Lung (tissue), 12 donors: ENCODE results near the gene JDP2. TPM values are rescaled to one million over a fixed set of nuclear protein-coding genes. Genes with fewer than 3 reads are reported as not detected.
"Not testable (repeated sequence)": the region's sequence is repeated elsewhere in the genome, so short reads cannot be mapped to it uniquely, and the experiment has no call there.

Experiments used
- ATAC-seq: fragments of 200-7000 bp; cut with Tn5 transposase; one replicate; pipeline ENCODE4 v1.9.1; 2020; ENCODE audit warnings: moderate number of reproducible peaks; ENCODE audit not compliant: insufficient read depth, low FRiP score
- DNase-seq, 3 donors: peaks; one replicate each; pipeline ENCODE4 v3.0.0-alpha.2; 2013 to 2017
- H3K27ac ChIP-seq, 2 donors: one replicate each; pipeline ENCODE4 v1.5.1; 2013; ENCODE audit warnings: mild to moderate bottlenecking in 2 of 2, moderate library complexity in 2 of 2, control low read depth in 1 of 2, inconsistent platforms in 1 of 2, low read depth in 1 of 2, low read length in 1 of 2
- H3K27me3 ChIP-seq, 3 donors: one replicate each; pipeline ENCODE4 v1.5.1; 2013; ENCODE audit warnings: low read length in 2 of 3; ENCODE audit not compliant: control insufficient read depth in 3 of 3, insufficient read depth in 3 of 3
- H3K36me3 ChIP-seq, 4 donors: one replicate each; pipeline ENCODE4 v1.5.1; 2013; ENCODE audit warnings: low read length in 4 of 4, mild to moderate bottlenecking in 1 of 4, moderate library complexity in 1 of 4; ENCODE audit not compliant: control insufficient read depth in 4 of 4, insufficient read depth in 4 of 4
- H3K4me1 ChIP-seq, 5 donors: one replicate each; pipeline ENCODE4 v1.5.1; 2013; ENCODE audit warnings: low read length in 5 of 5, mild to moderate bottlenecking in 2 of 5, moderate library complexity in 1 of 5; ENCODE audit not compliant: control insufficient read depth in 5 of 5, insufficient read depth in 5 of 5
- H3K4me3 ChIP-seq: one replicate; pipeline ENCODE4 v1.5.1; 2013; ENCODE audit warnings: mild to moderate bottlenecking, control low read depth, moderate library complexity
- H3K9ac ChIP-seq, 2 donors: one replicate each; pipeline ENCODE4 v1.5.1; 2013; ENCODE audit warnings: low read length in 2 of 2, control low read depth in 1 of 2; ENCODE audit not compliant: insufficient read depth in 1 of 2
- H3K9me3 ChIP-seq, 4 donors: one replicate each; pipeline ENCODE4 v1.5.1; 2013; ENCODE audit warnings: low read length in 3 of 4, mild to moderate bottlenecking in 1 of 4, moderate library complexity in 1 of 4; ENCODE audit not compliant: control insufficient read depth in 4 of 4, insufficient read depth in 3 of 4
- WGBS, 2 donors: extraction: QIAGEN DNeasy Blood & Tissue Kit; methylation state at CpG; one replicate each; pipeline ENCODE4 v1.1.7; 2013; 5-methylcytosine and 5-hydroxymethylcytosine counted together
- polyA plus RNA-seq, 2 donors: library from polyadenylated mRNA; stranded (reverse); fragments of 200-250 nt; gene quantifications; one replicate each; pipeline ENCODE4 v1.2.1, GENCODE V29; 2013
- total RNA-seq, 2 donors: library from RNA; depleted of rRNA in 1 of 2; stranded (reverse); fragments of >200 nt in 1 of 2; gene quantifications; one replicate each; pipeline ENCODE4 v1.2.1, GENCODE V29; 2014 to 2021
- TF ChIP-seq, protein P1 (sequence below): IDR thresholded peaks from 2 replicates; pipeline ENCODE4 v1.5.1; 2012; ENCODE audit warnings: mild to moderate bottlenecking; ENCODE audit errors: control extremely low read depth, extremely low read depth
- donor health status: control.
- donor health status: control.
- donor health status: Bipolar disorder and iron deficiency.
- donor health status: healthy.
- donor health status: DM: yes; HTN: yes; CAD: no.

Gene JDP2
- total and polyA plus RNA-seq, 4 donors, result 34.8 to 88.9 (median 57.7) TPM

DNA sequence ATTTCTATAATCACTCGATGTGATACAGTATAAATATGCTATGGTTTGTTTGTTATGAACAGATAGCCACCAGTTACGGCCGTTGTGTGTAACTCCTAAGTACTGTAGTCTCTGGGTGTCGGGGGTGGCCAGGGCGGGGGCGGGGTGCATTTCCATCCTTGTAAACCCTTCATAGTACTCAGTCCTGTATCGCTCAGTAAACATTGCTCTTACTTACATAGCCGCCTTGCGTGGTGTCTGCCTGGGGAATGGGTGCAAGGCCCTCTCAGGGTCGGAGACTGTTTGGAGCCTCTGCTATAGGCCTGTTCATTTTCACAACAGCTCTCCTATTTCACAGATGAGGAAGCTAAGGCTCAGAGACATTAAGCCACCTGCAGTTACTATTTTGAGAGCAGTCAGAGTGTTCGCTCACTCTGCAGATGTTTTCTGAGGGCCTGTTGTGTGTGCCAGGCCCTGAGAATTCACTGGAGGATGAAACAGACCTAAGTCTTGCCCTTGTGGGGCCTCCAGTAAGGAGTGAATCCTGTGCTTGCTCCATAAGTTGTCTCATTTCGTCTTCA is 42.5 kb downstream of the JDP2 start:
- H3K4me1 ChIP-seq, result peaks cover 0 to 5% (median 0%) of the 10 kb centered on the region in 5 donors
- no peak overlapping the region for H3K9ac ChIP-seq
- peak overlapping the region in 1 of 2 donors; percentile 34 for H3K27ac ChIP-seq
- H3K9me3 ChIP-seq, result no peaks in the 10 kb centered on the region
- no peaks in the 10 kb centered on the region for H3K27me3 ChIP-seq
- ATAC-seq (peak; percentile 58), DNase-seq (peak in 1 of 3 donors; percentile 29)
- no peak overlapping the region for H3K4me3 ChIP-seq
- 72 to 85% methylated on average over 12 of the region's 12 CpGs for WGBS, 2 donors
- TF ChIP-seq, protein P1, sequence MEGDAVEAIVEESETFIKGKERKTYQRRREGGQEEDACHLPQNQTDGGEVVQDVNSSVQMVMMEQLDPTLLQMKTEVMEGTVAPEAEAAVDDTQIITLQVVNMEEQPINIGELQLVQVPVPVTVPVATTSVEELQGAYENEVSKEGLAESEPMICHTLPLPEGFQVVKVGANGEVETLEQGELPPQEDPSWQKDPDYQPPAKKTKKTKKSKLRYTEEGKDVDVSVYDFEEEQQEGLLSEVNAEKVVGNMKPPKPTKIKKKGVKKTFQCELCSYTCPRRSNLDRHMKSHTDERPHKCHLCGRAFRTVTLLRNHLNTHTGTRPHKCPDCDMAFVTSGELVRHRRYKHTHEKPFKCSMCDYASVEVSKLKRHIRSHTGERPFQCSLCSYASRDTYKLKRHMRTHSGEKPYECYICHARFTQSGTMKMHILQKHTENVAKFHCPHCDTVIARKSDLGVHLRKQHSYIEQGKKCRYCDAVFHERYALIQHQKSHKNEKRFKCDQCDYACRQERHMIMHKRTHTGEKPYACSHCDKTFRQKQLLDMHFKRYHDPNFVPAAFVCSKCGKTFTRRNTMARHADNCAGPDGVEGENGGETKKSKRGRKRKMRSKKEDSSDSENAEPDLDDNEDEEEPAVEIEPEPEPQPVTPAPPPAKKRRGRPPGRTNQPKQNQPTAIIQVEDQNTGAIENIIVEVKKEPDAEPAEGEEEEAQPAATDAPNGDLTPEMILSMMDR, result no peak
- peaks cover 16 to 45% (median 27%) of the 10 kb centered on the region in 4 donors for H3K36me3 ChIP-seq

DNA sequence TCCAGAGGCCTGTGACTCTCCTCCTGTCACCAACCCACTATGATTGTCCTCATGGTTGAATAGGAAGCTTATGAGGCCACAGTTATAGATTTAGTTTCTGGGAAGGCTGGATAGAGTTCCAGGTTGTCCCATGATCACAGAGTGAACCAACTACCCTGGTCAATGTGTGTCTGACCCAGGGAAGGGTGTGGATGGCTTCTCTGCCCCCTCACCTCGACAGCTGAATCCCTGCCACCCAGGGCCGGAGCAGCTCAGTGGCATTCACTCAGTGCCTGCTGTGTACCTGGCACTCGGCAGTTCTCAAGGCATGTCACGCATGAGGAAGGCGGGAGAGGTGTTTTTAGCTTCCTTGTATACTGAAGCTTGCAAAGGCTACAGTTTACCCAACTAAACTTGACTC is 43.2 kb downstream of the JDP2 start:
- H3K4me3 ChIP-seq, result no peak overlapping the region
- ATAC-seq, result no peak
- no peak overlapping the region for H3K27ac ChIP-seq
- no peak overlapping the region for H3K9ac ChIP-seq
- H3K4me1 ChIP-seq, result peaks cover 0 to 5% (median 0%) of the 10 kb centered on the region in 5 donors
- H3K27me3 ChIP-seq, result no peaks in the 10 kb centered on the region
- H3K36me3 ChIP-seq, result peaks cover 16 to 42% (median 27%) of the 10 kb centered on the region in 4 donors
- TF ChIP-seq, protein P1, result no peak
- no peaks in the 10 kb centered on the region for H3K9me3 ChIP-seq
- no peak for DNase-seq
- WGBS, 2 donors, result 76 to 92% methylated on average over 5 of the region's 5 CpGs

DNA sequence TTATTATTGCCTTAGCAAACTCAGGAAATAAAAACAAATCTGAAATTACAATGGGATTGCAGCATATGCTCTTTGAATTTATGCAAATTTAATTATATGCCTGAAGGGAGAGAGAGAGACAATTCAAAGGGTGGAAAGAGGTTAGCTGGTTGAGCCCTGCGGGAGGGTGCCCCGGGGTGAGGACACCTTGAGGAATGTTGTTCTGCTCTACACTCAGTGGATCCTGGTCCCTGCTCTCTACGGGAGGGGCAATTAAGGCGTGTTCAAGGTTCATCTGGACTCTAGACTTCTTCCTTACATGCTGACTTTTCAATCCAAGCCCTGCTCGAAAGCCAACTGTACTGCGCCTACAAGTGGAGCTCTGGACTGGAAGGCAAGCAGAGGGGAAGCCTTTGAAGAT is 46.3 kb downstream of the JDP2 start:
- not testable (repeated sequence) for H3K4me1 ChIP-seq, H3K4me3 ChIP-seq, ATAC-seq, H3K27me3 ChIP-seq, DNase-seq, H3K9ac ChIP-seq, H3K9me3 ChIP-seq, H3K27ac ChIP-seq
- H3K36me3 ChIP-seq, result peaks cover 16 to 33% (median 27%) of the 10 kb centered on the region in 4 donors
- 82 to 86% methylated on average over 6 of the region's 6 CpGs for WGBS, 2 donors

DNA sequence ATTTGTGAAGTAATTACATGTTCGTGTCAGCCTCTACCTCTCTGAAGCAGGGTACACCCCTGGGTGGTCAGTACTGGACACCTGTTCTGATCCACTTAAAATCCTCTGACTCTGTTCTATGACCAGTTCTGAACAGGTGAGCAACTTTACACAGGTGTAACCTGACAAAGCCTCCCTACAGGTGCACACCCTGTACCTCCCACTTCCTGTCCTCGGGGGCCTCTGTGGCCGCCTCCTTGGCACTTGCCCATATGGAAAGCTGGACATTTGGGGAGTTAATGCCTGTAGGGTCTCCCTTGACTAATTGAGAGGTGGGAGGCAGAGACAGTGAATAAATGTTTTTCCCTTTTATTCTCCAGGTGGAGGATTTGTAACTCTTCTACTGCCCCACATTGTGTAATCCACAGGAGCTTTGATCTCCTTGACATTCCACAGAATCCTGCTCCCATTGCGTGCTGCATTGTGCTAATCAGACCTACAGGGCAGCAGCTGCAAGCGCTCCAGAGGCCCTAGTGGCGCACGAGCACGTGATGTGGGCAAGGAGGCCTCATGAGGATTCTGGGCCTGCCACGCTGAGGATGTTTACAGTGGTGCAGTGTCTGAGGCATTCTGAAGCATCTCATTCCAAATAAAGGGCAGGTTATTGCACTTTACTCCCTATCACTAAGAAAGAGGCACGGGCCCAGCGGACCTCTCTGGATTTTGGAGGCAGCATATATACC is 48.6 kb downstream of the JDP2 start:
- DNase-seq, result peak; percentile 80 to 83 (median 82)
- peak; percentile 60 for ATAC-seq
- Histone ChIP-seq H3K9ac (peak overlapping the region in 1 of 2 donors; percentile 28), H3K4me1 (peaks cover 0 to 9% (median 3%) of the 10 kb centered on the region in 5 donors), H3K27ac (peak overlapping the region in 1 of 2 donors; percentile 68), H3K27me3 (no peaks in the 10 kb centered on the region), H3K4me3 (no peak overlapping the region), H3K36me3 (peaks cover 8 to 17% (median 13%) of the 10 kb centered on the region in 4 donors), H3K9me3 (no peaks in the 10 kb centered on the region)
- TF ChIP-seq, protein P1, result no peak
- 62 to 79% methylated on average over 11 of the region's 11 CpGs for WGBS, 2 donors
